ENCODE results near the gene DNAH7.
A peak's percentile ranks its signal among the peaks of the same experiment; 100 is the strongest.

DNAH7 gene

GRCh38 chr2:195863121-195863520 lies 205.5 kb downstream of the DNAH7 start:
- DNase-seq (ENCODE audit: low spot score), result no peak

DNA sequence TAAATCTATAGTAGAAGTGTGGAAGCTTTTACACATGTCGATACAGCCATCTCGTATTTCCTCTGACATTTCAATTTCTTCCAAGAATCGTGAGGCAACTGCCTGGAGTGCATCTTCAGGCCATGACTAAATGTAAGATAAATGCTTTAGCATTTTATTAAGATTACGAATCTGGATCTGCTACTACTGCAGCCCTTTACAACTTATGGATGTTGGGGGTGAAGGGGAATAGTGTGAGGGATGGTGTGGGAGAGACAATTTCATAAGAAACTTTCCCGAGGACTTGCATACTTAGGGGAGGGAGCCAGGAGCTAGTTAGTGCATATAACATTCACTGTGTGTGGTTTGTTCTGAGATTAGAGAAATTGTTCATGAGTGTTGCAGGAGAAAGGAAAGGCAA lies 206.8 kb downstream of the DNAH7 start:
- no peak for DNase-seq (ENCODE audit: low spot score)

DNA sequence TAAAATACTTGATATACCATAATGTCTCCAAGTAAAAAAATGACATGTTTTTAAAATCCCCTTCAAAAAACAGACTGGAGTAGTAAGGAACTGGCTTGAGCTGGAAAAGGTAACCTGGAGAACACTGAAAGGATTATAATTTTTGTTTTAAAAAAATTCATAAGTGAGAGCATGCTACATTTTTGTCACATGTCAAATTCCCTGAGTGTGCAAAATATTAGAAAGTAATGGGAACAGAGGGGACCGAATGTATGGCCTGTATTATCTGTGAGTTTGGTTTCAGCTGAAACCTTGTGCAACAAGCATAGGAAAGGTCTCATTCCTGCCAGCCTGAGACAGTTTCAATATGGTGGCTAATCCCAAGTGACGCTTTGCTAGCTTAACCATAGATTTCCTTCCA lies 209.1 kb downstream of the DNAH7 start:
- no peak for DNase-seq (ENCODE audit: low spot score)

GRCh38 chr2:195857132-195857531 lies 211.5 kb downstream of the DNAH7 start:
- DNase-seq (ENCODE audit: low spot score), result no peak

DNA sequence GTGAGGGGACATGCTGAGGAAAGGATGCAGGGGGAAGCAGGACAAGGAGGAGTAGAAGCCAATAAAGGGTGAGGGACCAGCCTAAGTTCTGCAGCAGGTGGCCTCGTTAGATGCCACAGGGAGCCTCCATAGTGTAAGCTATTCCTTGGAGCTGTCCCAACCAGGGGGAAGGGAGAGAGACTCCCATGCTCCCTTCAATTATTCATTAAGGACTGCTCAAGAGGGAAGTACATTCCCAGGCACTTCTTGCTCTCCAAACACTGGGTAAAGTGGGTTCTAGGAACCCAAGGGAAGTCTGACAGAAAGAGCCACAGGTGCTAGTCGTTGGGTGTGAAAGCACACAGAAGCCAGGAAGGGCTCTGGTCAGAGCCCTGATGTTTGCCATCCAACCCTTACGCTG lies 217.9 kb downstream of the DNAH7 start:
- no peak for DNase-seq (ENCODE audit: low spot score)

- no peak for DNase-seq (ENCODE audit: low spot score)
These were observed 220.3 kb downstream of the DNAH7 start for GRCh38 chr2:195848119-195848899.

GRCh38 chr2:195842932-195843331 lies 225.7 kb downstream of the DNAH7 start:
- no peak for DNase-seq (ENCODE audit: low spot score)

DNA sequence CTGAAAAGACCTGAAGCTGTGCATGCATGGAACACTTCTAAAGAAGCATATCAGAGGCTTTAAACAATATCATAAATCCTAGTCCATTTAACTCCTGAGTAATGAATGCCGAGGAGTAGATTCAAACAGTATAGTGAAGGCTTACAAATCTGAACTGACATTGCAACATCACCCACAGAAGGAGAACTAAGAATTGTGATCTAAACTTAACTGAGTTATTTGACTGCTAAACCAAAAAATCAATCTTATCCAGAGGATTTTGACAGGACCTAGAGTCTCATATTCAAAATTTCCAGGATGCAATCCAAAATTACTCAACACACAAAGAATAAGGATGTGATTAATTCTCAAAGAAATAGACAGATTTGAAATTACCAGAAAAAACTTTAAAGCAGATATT lies 230.6 kb downstream of the DNAH7 start:
- DNase-seq (ENCODE audit: low spot score), result no peak

DNA sequence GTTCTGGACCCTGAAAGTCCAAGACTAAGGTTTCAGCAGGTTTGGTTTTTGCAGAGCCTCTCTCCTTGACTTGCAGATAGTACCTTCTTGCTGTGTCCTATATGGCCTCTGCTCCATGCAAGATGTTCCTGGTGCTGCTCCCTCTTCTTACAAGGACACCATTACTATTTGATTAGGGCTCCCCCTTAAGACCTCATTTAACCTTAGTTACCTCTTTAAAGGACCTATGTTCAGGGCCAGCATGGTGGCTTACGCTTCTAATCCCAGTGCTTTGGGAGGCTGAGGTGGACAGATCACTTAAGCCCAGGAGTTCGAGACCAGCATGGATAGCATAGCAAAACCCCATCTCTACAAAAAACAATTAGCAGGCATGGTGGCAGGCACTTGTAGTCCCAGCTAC lies 232.6 kb downstream of the DNAH7 start:
- DNase-seq (ENCODE audit: low spot score), result no peak

GRCh38 chr2:195834836-195835235 lies 233.8 kb downstream of the DNAH7 start:
- DNase-seq (ENCODE audit: low spot score), result no peak

GRCh38 chr2:195830968-195831950 lies 237.4 kb downstream of the DNAH7 start:
- DNase-seq (ENCODE audit: low spot score), result no peak

GRCh38 chr2:195824478-195824877 lies 244.2 kb downstream of the DNAH7 start:
- no peak for DNase-seq (ENCODE audit: low spot score)

DNA sequence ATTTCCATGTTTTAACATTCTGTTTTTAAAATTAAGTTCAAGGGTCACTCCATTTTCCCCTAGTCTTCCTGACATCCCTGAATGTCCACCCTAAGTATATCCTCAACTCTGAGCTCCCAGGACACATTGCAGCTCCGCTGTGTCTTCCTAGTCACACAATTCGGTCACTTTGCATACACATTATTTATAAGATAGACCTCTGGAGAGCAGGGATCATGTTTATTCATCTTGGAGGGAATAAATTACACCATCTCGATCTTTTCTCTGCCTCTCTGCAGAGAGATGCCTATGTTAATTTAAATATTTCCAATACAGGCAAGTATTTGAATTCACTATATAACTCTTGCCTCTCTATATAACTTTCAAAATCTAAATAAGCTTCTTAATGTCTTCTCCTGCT lies 245.4 kb downstream of the DNAH7 start:
- no peak for DNase-seq (ENCODE audit: low spot score)

GRCh38 chr2:195821566-195821932 lies 247.1 kb downstream of the DNAH7 start:
- DNase-seq (ENCODE audit: low spot score), result no peak

- DNase-seq (ENCODE audit: low spot score), result no peak
These were observed 247.6 kb downstream of the DNAH7 start for GRCh38 chr2:195820867-195821565.

- DNase-seq (ENCODE audit: low spot score), result peak; percentile 15
These were observed 248.3 kb downstream of the DNAH7 start for GRCh38 chr2:195820373-195820772.

- no peak for DNase-seq (ENCODE audit: low spot score)
These were observed 249.4 kb downstream of the DNAH7 start for GRCh38 chr2:195819276-195819675.

GRCh38 chr2:195818526-195818925 lies 250.1 kb downstream of the DNAH7 start:
- no peak for DNase-seq (ENCODE audit: low spot score)

GRCh38 chr2:195818106-195818505 lies 250.5 kb downstream of the DNAH7 start:
- DNase-seq (ENCODE audit: low spot score), result no peak

DNA sequence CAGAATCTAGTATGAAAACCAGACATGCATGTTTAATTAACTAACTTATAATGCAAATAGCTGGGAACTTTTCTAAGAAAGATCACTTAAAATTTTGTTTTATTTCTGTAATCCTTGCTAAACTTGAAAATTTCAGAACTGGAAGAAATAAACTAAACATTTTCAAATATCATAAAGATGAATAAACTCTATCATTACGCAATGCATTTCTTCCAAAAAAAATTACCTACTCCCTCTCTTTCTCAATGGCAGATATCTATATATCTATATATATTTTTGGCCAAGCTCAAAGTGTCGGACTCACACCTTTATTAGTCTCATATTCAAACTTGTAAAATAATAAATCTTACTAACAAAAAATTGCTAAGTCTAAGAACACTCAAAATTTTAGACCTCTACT lies 253.6 kb downstream of the DNAH7 start:
- no peak for DNase-seq (ENCODE audit: low spot score)

DNA sequence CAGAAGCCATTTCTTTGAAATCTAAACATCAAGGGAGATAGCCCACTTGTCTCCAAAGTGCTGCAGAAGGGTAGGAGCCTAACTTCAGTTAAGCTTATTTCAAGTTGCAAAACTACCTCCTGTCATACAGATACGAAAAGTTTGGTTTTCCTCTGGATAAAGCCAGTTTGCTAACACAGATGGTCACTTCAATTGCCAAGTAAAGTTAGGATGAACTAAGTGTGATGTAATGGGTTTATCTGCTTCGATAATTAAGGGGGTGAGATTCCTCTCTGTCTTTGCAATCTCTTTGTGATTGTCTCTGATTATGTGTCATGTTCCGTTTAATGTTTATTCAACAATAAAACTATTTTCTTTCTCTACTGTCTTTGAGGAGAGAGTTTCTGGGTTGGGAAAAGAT lies 255.2 kb downstream of the DNAH7 start:
- no peak for DNase-seq (ENCODE audit: low spot score)

DNA sequence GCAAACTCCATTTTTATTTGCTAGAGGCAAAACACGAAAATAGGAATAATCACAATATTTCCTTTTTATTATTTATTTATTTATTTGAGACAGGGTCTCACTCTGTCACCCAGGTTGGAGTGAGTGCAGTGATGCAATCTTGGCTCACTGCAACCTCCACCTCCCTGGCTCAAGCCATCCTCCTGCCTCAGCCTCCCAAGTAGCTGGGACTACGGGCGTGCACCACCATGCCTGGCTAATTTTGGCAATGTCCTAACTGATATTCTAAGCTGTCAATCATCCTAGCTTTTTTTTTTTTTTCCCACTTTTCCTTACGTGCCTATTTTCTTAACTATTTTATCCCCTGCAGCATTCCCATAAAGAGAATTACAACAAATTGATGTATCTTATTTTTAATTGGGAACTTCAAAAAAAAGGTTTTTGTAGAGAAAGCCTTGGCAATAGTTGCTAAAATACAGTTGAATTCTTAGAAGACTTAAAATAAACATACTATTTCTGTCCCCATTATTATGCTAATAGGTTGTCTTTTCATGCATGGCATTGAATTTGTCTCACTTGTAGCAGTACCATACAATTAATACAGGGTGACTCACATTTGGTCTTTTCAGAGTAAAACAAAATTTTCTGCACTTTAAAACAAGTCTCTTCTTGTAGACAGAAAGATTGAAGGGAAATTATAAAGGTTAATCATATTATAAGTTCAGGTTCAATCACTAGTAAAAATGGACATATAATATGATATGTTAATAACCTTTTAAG lies 258.1 kb downstream of the DNAH7 start:
- no peak for DNase-seq (ENCODE audit: low spot score)
